Dermis microvascular lymphatic vessel endothelial cell (primary cell): ENCODE data around the gene INSIG1. TPM values are rescaled to one million over a fixed set of nuclear protein-coding genes. Genes with fewer than 3 reads are reported as not detected.

Experiments used
- DNase-seq, 2 donors: peaks; one replicate each; pipeline versions ENCODE4 v3.0.0 to v3.0.0-alpha.2; 2010; ENCODE audit warnings: low read depth in 2 of 2
- total RNA-seq: library from RNA; depleted of rRNA; stranded (reverse); fragments of >200 nt; gene quantifications from 2 replicates; pipeline ENCODE4 v1.2.1, GENCODE V29; 2014

INSIG1 gene
- total RNA-seq, 1 donor from 2014 or later: 80.5 TPM

- DNase-seq: no peak
Measured at GRCh38 chr7:155300641-155301452, 3.2 kb downstream of the INSIG1 start.

GRCh38 chr7:155303039-155303593, 5.4 kb downstream of the INSIG1 start:
- DNase-seq: no peak

- DNase-seq: no peak
Measured at GRCh38 chr7:155303897-155304296, 6.2 kb downstream of the INSIG1 start.

GRCh38 chr7:155305231-155305904, 7.7 kb downstream of the INSIG1 start:
- DNase-seq: no peak

GRCh38 chr7:155306673-155307470, 9.2 kb downstream of the INSIG1 start:
- DNase-seq: no peak

GRCh38 chr7:155308330-155309020, 10.8 kb downstream of the INSIG1 start:
- no peak for DNase-seq

- no peak for DNase-seq
Measured at GRCh38 chr7:155309021-155309338, 11.3 kb downstream of the INSIG1 start.

- DNase-seq: no peak
Measured at GRCh38 chr7:155310425-155311114, 12.9 kb downstream of the INSIG1 start.

GRCh38 chr7:155311826-155312537, 14.3 kb downstream of the INSIG1 start:
- DNase-seq: no peak

- DNase-seq: no peak
Measured at GRCh38 chr7:155312633-155313032, 15.0 kb downstream of the INSIG1 start.

- no peak for DNase-seq
Measured at GRCh38 chr7:155313096-155313495, 15.4 kb downstream of the INSIG1 start.

- no peak for DNase-seq
Measured at GRCh38 chr7:155315977-155316376, 18.3 kb downstream of the INSIG1 start.

GRCh38 chr7:155316427-155317113, 18.9 kb downstream of the INSIG1 start:
- no peak for DNase-seq

- DNase-seq: no peak
Measured at GRCh38 chr7:155317114-155317434, 19.4 kb downstream of the INSIG1 start.

- DNase-seq: no peak
Measured at GRCh38 chr7:155318245-155318644, 20.6 kb downstream of the INSIG1 start.

- no peak for DNase-seq
Measured at GRCh38 chr7:155322530-155322929, 24.9 kb downstream of the INSIG1 start.

- DNase-seq: no peak
Measured at GRCh38 chr7:155323001-155323638, 25.4 kb downstream of the INSIG1 start.

GRCh38 chr7:155324012-155324917, 26.6 kb downstream of the INSIG1 start:
- no peak for DNase-seq
